SK-N-SH treated with all-trans-retinoic acid at 6 μM for 48 hours (cell line): ENCODE measurements around the gene ZNF185.

Source experiments
- BACH2 ChIP-seq: fragments of 250-450 bp; sonication (Bioruptor Pico); IDR thresholded peaks from 2 replicates; pipeline ENCODE4 v1.9.0; 2021; ENCODE audit warnings: mild to moderate bottlenecking, borderline replicate concordance
- ESRRG ChIP-seq: fragments of 250-450 bp; sonication (Bioruptor Pico); IDR thresholded peaks from 2 replicates; pipeline ENCODE4 v1.6.1; 2021; ENCODE audit warnings: mild to moderate bottlenecking
- GLIS3 ChIP-seq: fragments of 250-450 bp; sonication (Bioruptor Pico); IDR thresholded peaks from 2 replicates; pipeline ENCODE4 v1.5.0; 2020; ENCODE audit warnings: mild to moderate bottlenecking, moderate library complexity
- ISL1 ChIP-seq: fragments of 250-450 bp; sonication (Bioruptor Pico); IDR thresholded peaks from 2 replicates; pipeline ENCODE4 v2.1.2; 2022; ENCODE audit warnings: mild to moderate bottlenecking, moderate library complexity
- ZFP30 ChIP-seq: fragments of 450-650 bp; formaldehyde crosslinking; IDR thresholded peaks from 2 replicates; pipeline ENCODE4 v1.5.0; 2022; ENCODE audit warnings: mild to moderate bottlenecking, moderate library complexity
- TF ChIP-seq, protein P1 (sequence below): fragments of 250-450 bp; sonication (Bioruptor Pico); IDR thresholded peaks from 2 replicates; pipeline ENCODE4 v1.8.0; 2020; ENCODE audit warnings: mild to moderate bottlenecking, moderate library complexity, borderline replicate concordance
- TF ChIP-seq, protein P2 (sequence below): fragments of 250-450 bp; sonication (Bioruptor Pico); IDR thresholded peaks from 2 replicates; pipeline ENCODE4 v1.5.1; 2021; ENCODE audit warnings: mild to moderate bottlenecking, moderate library complexity

DNA sequence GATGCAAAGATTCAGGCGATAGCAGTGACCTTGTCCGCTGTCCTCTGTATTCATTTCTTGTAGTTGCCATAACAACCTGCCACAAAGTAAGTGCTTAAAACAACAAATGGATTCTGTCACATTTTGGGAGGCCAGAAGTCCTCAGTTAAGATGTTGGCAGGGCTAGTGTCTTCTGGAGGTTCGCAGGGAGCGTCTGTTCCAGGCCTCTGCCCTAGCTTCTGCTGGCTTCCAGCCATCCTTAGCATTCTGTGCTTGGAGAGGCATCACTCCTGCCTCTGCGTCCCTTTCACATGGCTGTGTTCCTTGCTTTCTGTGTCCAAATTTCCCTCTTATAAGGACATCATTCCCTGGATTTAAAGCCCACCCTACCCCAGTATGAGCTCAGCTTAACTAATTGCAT is 31.5 kb upstream of the ZNF185 start:
- no peak for TF ChIP-seq BACH2 (CRISPR knock-in tag)
- no peak for TF ChIP-seq ESRRG
- TF ChIP-seq GLIS3 (CRISPR knock-in tag), result no peak
- no peak for TF ChIP-seq ISL1
- TF ChIP-seq, protein P1, sequence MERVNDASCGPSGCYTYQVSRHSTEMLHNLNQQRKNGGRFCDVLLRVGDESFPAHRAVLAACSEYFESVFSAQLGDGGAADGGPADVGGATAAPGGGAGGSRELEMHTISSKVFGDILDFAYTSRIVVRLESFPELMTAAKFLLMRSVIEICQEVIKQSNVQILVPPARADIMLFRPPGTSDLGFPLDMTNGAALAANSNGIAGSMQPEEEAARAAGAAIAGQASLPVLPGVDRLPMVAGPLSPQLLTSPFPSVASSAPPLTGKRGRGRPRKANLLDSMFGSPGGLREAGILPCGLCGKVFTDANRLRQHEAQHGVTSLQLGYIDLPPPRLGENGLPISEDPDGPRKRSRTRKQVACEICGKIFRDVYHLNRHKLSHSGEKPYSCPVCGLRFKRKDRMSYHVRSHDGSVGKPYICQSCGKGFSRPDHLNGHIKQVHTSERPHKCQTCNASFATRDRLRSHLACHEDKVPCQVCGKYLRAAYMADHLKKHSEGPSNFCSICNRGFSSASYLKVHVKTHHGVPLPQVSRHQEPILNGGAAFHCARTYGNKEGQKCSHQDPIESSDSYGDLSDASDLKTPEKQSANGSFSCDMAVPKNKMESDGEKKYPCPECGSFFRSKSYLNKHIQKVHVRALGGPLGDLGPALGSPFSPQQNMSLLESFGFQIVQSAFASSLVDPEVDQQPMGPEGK (CRISPR knock-in tag), result no peak
- TF ChIP-seq, protein P2, sequence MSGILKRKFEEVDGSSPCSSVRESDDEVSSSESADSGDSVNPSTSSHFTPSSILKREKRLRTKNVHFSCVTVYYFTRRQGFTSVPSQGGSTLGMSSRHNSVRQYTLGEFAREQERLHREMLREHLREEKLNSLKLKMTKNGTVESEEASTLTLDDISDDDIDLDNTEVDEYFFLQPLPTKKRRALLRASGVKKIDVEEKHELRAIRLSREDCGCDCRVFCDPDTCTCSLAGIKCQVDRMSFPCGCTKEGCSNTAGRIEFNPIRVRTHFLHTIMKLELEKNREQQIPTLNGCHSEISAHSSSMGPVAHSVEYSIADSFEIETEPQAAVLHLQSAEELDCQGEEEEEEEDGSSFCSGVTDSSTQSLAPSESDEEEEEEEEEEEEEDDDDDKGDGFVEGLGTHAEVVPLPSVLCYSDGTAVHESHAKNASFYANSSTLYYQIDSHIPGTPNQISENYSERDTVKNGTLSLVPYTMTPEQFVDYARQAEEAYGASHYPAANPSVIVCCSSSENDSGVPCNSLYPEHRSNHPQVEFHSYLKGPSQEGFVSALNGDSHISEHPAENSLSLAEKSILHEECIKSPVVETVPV (CRISPR knock-in tag), result no peak
- no peak for TF ChIP-seq ZFP30
